ENCODE data around the gene STK32A.

Gene STK32A

DNA sequence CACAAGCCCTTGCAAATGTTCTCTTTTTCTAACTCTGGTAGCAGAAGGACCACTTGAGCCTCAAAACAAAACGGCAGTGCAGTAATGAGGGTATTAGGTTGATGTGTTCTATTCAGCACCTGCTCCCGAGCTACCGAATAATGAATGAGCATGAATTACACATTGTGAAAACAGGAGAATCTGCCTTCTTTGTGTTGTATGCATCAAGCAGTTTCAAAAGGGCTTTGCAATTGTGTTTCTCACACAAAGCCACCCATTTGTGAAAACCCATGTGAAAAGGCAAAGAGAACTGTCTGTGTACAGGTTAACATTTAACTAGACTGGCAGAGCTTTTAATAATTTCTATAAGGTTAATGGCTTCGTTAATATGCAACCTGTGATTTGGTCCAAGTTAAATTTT, 97.8 kb downstream of the STK32A start:
- no peak overlapping the region for H3K4me3 ChIP-seq (ENCODE audit: low read depth, low read length)
- in situ Hi-C loops (cut with HindIII; ENCODE audit: low sequenced_read_pairs), result no loop called here
- no peak for DNase-seq (ENCODE audit: low read depth, low spot score)
- TF ChIP-seq, protein P1, sequence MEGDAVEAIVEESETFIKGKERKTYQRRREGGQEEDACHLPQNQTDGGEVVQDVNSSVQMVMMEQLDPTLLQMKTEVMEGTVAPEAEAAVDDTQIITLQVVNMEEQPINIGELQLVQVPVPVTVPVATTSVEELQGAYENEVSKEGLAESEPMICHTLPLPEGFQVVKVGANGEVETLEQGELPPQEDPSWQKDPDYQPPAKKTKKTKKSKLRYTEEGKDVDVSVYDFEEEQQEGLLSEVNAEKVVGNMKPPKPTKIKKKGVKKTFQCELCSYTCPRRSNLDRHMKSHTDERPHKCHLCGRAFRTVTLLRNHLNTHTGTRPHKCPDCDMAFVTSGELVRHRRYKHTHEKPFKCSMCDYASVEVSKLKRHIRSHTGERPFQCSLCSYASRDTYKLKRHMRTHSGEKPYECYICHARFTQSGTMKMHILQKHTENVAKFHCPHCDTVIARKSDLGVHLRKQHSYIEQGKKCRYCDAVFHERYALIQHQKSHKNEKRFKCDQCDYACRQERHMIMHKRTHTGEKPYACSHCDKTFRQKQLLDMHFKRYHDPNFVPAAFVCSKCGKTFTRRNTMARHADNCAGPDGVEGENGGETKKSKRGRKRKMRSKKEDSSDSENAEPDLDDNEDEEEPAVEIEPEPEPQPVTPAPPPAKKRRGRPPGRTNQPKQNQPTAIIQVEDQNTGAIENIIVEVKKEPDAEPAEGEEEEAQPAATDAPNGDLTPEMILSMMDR (IDR thresholded peaks at IDR 0.05; ENCODE audit: low read depth, low read length), result no peak

DNA sequence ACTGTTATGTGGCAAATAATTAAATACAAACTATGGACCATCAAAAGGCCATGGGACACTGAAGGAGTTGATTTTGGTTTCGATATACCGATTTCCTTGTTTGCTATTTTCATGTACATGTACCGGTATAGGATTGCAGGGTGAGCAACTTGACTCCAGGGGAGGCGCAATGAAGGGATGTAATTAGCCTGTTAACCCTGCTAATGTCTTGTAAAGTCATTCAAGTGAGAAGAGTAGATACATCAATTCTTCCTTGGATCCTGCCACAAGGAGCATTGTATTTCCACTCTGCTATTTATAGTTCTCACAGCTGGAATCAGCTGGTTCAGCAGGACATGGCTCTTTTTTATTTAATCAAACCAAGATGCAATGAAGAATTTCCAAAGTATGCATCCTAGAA, 102.0 kb downstream of the STK32A start:
- in situ Hi-C loops (cut with HindIII; ENCODE audit: low sequenced_read_pairs), result no loop called here
- no peak for DNase-seq (ENCODE audit: low read depth, low spot score)
- H3K4me3 ChIP-seq (ENCODE audit: low read depth, low read length), result no peak overlapping the region
- TF ChIP-seq, protein P1 (IDR thresholded peaks at IDR 0.05; ENCODE audit: low read depth, low read length), result no peak

DNA sequence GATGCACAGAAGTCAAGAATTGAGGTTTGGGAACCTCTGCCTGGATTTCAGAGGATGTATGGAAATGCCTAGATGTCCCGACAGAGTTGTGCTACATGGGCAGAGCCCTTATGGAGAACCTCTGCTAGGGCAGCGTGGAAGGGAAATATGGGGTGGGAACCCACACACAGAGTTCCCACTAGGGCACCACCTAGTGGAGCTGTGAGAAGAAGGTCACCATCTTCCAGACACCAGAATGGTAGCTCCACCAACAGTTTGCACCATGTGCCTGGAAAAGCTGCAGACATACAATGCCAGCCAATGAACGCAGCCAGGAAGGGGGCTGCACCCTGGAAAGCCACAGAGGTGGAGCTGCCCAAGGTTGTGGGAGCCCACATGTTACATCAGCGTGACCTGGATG, 104.5 kb downstream of the STK32A start:
- no peak for DNase-seq (ENCODE audit: low read depth, low spot score)
- no peak overlapping the region for H3K4me3 ChIP-seq (ENCODE audit: low read depth, low read length)
- in situ Hi-C loops (cut with HindIII; ENCODE audit: low sequenced_read_pairs), result no loop called here
- TF ChIP-seq, protein P1 (IDR thresholded peaks at IDR 0.05; ENCODE audit: low read depth, low read length), result no peak

DNA sequence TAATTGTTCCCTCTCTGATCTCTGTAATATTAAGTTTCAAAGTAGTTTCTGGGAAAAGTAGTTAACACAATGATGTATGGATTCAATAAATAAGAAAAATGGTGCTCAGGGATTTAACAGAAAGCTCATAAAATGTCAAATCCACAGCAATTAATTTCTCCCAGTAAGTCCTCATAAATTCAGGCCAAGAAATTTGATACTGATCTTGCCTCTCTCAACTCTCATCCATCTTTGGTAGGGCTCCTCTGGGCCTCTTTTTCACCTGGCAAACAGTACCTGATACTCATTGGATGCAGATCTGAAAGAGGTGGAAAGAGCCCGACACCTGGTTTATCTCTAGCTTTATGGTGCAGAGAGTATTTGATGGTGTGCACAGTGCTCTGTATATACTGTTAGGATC, 106.1 kb downstream of the STK32A start:
- DNase-seq (ENCODE audit: low read depth, low spot score), result no peak
- TF ChIP-seq, protein P1 (IDR thresholded peaks at IDR 0.05; ENCODE audit: low read depth, low read length), result no peak
- in situ Hi-C loops (cut with HindIII; ENCODE audit: low sequenced_read_pairs), result no loop called here
- no peak overlapping the region for H3K4me3 ChIP-seq (ENCODE audit: low read depth, low read length)

DNA sequence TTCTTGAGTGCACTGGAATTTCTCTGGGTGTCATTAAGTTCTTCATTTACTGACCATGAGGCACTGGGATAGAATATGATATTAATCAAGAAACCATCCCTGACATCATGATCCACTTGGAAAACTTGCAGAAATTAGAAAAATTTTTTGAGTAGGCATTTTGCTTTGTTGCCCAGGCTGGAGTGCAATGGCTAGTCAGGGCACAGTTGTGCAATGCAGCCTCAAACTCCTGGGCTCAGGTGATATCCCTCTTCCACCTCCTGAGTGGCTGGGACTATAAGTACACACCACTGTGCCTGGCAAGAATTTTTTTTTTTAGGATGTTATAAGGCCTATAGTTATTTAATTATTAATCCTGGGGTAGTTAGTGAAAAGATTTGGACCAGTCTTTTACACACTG, 106.5 kb downstream of the STK32A start:
- in situ Hi-C loops (cut with HindIII; ENCODE audit: low sequenced_read_pairs), result no loop called here
- DNase-seq (ENCODE audit: low read depth, low spot score), result no peak
- TF ChIP-seq, protein P1 (IDR thresholded peaks at IDR 0.05; ENCODE audit: low read depth, low read length), result no peak
- H3K4me3 ChIP-seq (ENCODE audit: low read depth, low read length), result no peak overlapping the region

DNA sequence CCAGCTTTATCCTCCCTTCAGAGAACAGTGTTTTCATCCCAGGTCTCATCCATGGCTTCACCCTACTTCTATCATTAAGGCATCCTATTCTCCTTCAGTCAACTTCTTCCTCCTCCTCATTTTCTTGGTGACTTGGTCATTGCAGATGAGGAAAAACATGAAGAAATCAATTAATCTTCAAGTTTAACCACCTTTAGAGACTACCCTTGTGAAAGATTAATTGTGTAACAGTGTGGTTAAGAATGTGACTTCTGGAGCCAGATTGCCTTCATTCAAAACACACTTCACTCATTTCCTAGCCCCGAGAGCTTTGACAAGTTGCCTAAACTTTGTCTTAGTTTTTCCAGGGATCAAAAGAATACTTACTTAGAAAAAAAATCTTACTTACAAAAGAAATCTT, 110.0 kb downstream of the STK32A start:
- in situ Hi-C loops (cut with HindIII; ENCODE audit: low sequenced_read_pairs), result no loop called here
- H3K4me3 ChIP-seq (ENCODE audit: low read depth, low read length), result no peak overlapping the region
- TF ChIP-seq, protein P1 (IDR thresholded peaks at IDR 0.05; ENCODE audit: low read depth, low read length), result no peak
- no peak for DNase-seq (ENCODE audit: low read depth, low spot score)

DNA sequence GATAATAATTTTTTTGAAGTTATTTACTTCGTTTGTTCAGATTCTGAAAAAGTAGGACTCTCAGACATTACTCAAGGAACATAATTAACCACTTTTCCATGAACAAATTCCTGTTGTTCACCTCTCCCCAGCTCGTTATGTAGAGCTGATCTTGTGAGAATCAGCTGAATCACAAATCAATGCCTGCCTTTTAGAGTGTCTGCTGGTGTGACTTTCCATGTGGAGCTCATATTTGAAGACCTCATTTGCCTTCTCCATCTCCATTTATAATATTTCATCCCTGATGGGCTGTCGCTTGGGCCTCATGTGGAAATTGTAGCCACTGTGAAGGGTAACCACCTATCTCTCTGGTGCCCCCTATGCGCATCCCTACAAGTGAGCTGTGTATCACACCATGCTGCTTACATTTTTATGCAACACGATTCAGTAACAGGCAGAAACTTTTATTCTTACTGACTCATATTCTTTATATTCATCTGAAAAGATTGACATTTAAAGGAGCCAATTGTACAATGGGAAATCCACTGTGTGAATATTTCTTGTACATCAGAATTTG, 111.3 kb downstream of the STK32A start:
- TF ChIP-seq, protein P1 (IDR thresholded peaks at IDR 0.05; ENCODE audit: low read depth, low read length), result no peak

More for the DNA sequence above, 111.3 kb downstream of the STK32A start:
- DNase-seq (ENCODE audit: low read depth, low spot score), result no peak
- H3K4me3 ChIP-seq (ENCODE audit: low read depth, low read length), result no peak overlapping the region
- in situ Hi-C loops (cut with HindIII; ENCODE audit: low sequenced_read_pairs), result no loop called here

Measured in astrocyte of the spinal cord (primary cell).